ENCODE measurements around the gene GABRG3. TPM values are rescaled to one million over a fixed set of nuclear protein-coding genes. Genes with fewer than 3 reads are reported as not detected.

Gene GABRG3
- total and polyA plus RNA-seq, 9 of the 15 experiments (the other 6 are each of a cell fraction or from before 2014, with no cell fraction given): 4.0 to 15.1 (median 11.2) TPM

DNA sequence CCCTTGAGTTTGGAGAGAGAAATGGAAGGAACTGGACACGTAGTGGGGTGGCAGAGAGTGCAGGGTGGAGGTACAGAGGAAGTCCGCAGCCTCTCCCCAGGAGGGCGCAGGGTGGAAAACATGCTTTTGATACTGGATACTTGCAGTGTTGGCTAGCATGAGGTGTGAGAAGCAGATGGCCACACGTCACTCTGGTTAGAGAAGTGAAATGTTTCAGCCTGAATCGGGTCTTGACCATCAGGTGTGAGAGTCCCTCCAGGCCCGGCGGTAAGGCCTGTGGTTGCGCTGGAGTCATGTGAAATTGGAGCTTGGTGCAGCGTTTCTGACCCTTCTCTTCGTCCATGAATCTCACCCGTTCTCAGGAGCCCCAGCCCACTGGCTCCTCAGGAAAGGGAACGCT lies 93.1 kb downstream of the GABRG3 start:
- BruUV-seq (replicated peaks): no TSS peak
- in situ Hi-C loops (cut with MboI): no loop called here
- no peak for ATAC-seq

More for the DNA sequence above, 93.1 kb downstream of the GABRG3 start:
- no peak overlapping the region for H2AFZ ChIP-seq (ENCODE audit: low read depth, low read length)
- CTCF ChIA-PET (ENCODE audit: low intra/inter-chr PET ratio): no interaction called here
- intact Hi-C loops (cut with micrococcal nuclease): loop anchor here (10.0 kb wide), 1 partner anchor 61 kb away; no protein-coding TSS in a partner anchor
- FAIRE-seq: no peak
- H3K4me1 ChIP-seq (replicated peaks in 1 of 2; ENCODE audit: control insufficient read depth in 2 of 2, insufficient read depth in 2 of 2, low read length in 2 of 2): no peaks in the 10 kb centered on the region
- no peaks in the 10 kb centered on the region for H3K36me3 ChIP-seq (ENCODE audit: control insufficient read depth, insufficient read depth, low read length)
- WGBS (ENCODE audit: insufficient coverage, low coverage, missing lambda C conversion rate): 13% methylated on average over 10 of the region's 12 CpGs
- H3K27ac ChIP-seq (ENCODE audit: extremely low read depth, low read depth, low read length): no peak overlapping the region
- H3K4me2 ChIP-seq (ENCODE audit: insufficient read depth, low read length): no peak overlapping the region
- no peak for DNase-seq (ENCODE audit: extremely low read depth in 1 of 4, low spot score in 3 of 4)
- 0 out of 2 replicates have a peak, but pooled peaks cover 2% of the 10 kb centered on the region for H4K20me1 ChIP-seq (replicated peaks; ENCODE audit: control insufficient read depth, insufficient read depth, low read length)
- no peaks in the 10 kb centered on the region for H3K9me1 ChIP-seq (ENCODE audit: control insufficient read depth, insufficient read depth, low read length)
- peaks cover 12 to 43% of the 10 kb centered on the region in 2 experiments for H3K27me3 ChIP-seq (ENCODE audit: control insufficient read depth in 2 of 2, insufficient read depth in 2 of 2, low read length in 2 of 2)
- no peaks in the 10 kb centered on the region for H3K79me2 ChIP-seq (ENCODE audit: control insufficient read depth, insufficient read depth, low read length)
- POLR2A ChIA-PET: no interaction called here
- H3K4me3 ChIP-seq: no peak overlapping the region
- TF ChIP-seq ZBTB7A (IDR thresholded peaks at IDR 0.05; ENCODE audit: borderline replicate concordance, control insufficient read depth, low read depth, low read length) (no peak), ZBTB17 (CRISPR knock-in tag; IDR thresholded peaks at IDR 0.05) (no peak), LEF1 (IDR thresholded peaks at IDR 0.05) (no peak), NUFIP1 (IDR thresholded peaks at IDR 0.05; ENCODE audit: partially characterized antibody) (no peak), FOXJ3 (CRISPR knock-in tag; IDR thresholded peaks at IDR 0.05) (no peak), MBD2 (IDR thresholded peaks at IDR 0.05; ENCODE audit: borderline replicate concordance, low read depth) (no peak), ZNF274 (IDR thresholded peaks at IDR 0.05; ENCODE audit: borderline replicate concordance, low read depth, low read length) (no peak)
- TF ChIP-seq, protein P1, sequence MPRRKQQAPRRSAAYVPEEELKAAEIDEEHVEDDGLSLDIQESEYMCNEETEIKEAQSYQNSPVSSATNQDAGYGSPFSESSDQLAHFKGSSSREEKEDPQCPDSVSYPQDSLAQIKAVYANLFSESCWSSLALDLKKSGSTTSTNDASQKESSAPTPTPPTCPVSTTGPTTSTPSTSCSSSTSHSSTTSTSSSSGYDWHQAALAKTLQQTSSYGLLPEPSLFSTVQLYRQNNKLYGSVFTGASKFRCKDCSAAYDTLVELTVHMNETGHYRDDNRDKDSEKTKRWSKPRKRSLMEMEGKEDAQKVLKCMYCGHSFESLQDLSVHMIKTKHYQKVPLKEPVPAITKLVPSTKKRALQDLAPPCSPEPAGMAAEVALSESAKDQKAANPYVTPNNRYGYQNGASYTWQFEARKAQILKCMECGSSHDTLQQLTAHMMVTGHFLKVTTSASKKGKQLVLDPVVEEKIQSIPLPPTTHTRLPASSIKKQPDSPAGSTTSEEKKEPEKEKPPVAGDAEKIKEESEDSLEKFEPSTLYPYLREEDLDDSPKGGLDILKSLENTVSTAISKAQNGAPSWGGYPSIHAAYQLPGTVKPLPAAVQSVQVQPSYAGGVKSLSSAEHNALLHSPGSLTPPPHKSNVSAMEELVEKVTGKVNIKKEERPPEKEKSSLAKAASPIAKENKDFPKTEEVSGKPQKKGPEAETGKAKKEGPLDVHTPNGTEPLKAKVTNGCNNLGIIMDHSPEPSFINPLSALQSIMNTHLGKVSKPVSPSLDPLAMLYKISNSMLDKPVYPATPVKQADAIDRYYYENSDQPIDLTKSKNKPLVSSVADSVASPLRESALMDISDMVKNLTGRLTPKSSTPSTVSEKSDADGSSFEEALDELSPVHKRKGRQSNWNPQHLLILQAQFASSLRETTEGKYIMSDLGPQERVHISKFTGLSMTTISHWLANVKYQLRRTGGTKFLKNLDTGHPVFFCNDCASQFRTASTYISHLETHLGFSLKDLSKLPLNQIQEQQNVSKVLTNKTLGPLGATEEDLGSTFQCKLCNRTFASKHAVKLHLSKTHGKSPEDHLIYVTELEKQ (CRISPR knock-in tag; IDR thresholded peaks at IDR 0.05): no peak
- TF ChIP-seq, protein P2, sequence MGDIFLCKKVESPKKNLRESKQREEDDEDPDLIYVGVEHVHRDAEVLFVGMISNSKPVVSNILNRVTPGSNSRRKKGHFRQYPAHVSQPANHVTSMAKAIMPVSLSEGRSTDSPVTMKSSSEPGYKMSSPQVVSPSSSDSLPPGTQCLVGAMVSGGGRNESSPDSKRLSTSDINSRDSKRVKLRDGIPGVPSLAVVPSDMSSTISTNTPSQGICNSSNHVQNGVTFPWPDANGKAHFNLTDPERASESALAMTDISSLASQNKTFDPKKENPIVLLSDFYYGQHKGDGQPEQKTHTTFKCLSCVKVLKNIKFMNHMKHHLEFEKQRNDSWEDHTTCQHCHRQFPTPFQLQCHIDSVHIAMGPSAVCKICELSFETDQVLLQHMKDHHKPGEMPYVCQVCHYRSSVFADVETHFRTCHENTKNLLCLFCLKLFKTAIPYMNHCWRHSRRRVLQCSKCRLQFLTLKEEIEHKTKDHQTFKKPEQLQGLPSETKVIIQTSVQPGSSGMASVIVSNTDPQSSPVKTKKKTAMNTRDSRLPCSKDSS (IDR thresholded peaks at IDR 0.05; ENCODE audit: low read depth, partially characterized antibody): no peak
- H3K9me3 ChIP-seq (replicated peaks; ENCODE audit: control insufficient read depth, insufficient read depth, low read depth, low read length): no peaks in the 10 kb centered on the region; the same call in 1 of the 2 replicates
- H3K9ac ChIP-seq (ENCODE audit: insufficient read depth in 1 of 2, low read depth in 2 of 2, low read length in 2 of 2): no peak overlapping the region

All from K562 (cell line).